Measurements from ENCODE around the gene PARP6. TPM values are rescaled to one million over a fixed set of nuclear protein-coding genes. Genes with fewer than 3 reads are reported as not detected.
A peak's percentile ranks its signal among the peaks of the same experiment; 100 is the strongest.

Gene PARP6
- total RNA-seq, 2 donors from 2014 or later = 87.3 to 92.1 TPM

GRCh38 chr15:72313881-72314280, 41.5 kb upstream of the PARP6 start:
- no peaks in the 10 kb centered on the region for H3K9me3 Mint-ChIP-seq
- no peak overlapping the region for H3K9ac ChIP-seq (ENCODE audit: extremely low read depth, low read length, poor library complexity, severe bottlenecking)
- DNase-seq = no peak
- no peaks in the 10 kb centered on the region for H3K36me3 ChIP-seq (ENCODE audit: control insufficient read depth, insufficient read depth, low read length)
- no peaks in the 10 kb centered on the region for H3K36me3 Mint-ChIP-seq (ENCODE audit: low read depth)
- H3K4me1 ChIP-seq (ENCODE audit: control insufficient read depth, insufficient read depth, low read length) = no peaks in the 10 kb centered on the region
- H3K27me3 Mint-ChIP-seq (ENCODE audit: insufficient read depth) = peaks cover 62% of the 10 kb centered on the region
- no peak for TF ChIP-seq CTCF (conservative IDR thresholded peaks at IDR 0.05)
- peaks cover 60% of the 10 kb centered on the region for H3K27me3 ChIP-seq (ENCODE audit: control insufficient read depth, insufficient read depth, low read length, poor library complexity, severe bottlenecking)
- H3K9me3 ChIP-seq (ENCODE audit: control insufficient read depth, low read length) = no peaks in the 10 kb centered on the region
- H3K4me1 Mint-ChIP-seq = no peaks in the 10 kb centered on the region
- H3K27ac Mint-ChIP-seq = no peak overlapping the region
- H3K27ac ChIP-seq (ENCODE audit: low read depth, low read length) = no peak overlapping the region
- no peak overlapping the region for H3K4me3 ChIP-seq (ENCODE audit: low read length)
- 80 to 100% methylated on average over 1 to 2 of the region's 2 CpGs for WGBS, 2 experiments (ENCODE audit: insufficient coverage in 1 of 2, insufficient read length in 1 of 2)
- H3K4me3 Mint-ChIP-seq = no peak overlapping the region

- no peaks in the 10 kb centered on the region for H3K36me3 ChIP-seq (ENCODE audit: control insufficient read depth, insufficient read depth, low read length)
- H3K9me3 Mint-ChIP-seq = no peaks in the 10 kb centered on the region
- no peak for TF ChIP-seq CTCF (conservative IDR thresholded peaks at IDR 0.05)
- H3K4me1 Mint-ChIP-seq = no peaks in the 10 kb centered on the region
- DNase-seq = no peak
- 76 to 85% methylated on average over 2 of the region's 2 CpGs for WGBS, 2 experiments (ENCODE audit: insufficient coverage in 1 of 2, insufficient read length in 1 of 2)
- peaks cover 58% of the 10 kb centered on the region for H3K27me3 Mint-ChIP-seq (ENCODE audit: insufficient read depth)
- no peaks in the 10 kb centered on the region for H3K4me1 ChIP-seq (ENCODE audit: control insufficient read depth, insufficient read depth, low read length)
- H3K36me3 Mint-ChIP-seq (ENCODE audit: low read depth) = no peaks in the 10 kb centered on the region
- H3K4me3 Mint-ChIP-seq = no peak overlapping the region
- no peak overlapping the region for H3K27ac ChIP-seq (ENCODE audit: low read depth, low read length)
- no peak overlapping the region for H3K9ac ChIP-seq (ENCODE audit: extremely low read depth, low read length, poor library complexity, severe bottlenecking)
- H3K4me3 ChIP-seq (ENCODE audit: low read length) = no peak overlapping the region
- no peak overlapping the region for H3K27ac Mint-ChIP-seq
- H3K27me3 ChIP-seq (ENCODE audit: control insufficient read depth, insufficient read depth, low read length, poor library complexity, severe bottlenecking) = peaks cover 59% of the 10 kb centered on the region
- no peaks in the 10 kb centered on the region for H3K9me3 ChIP-seq (ENCODE audit: control insufficient read depth, low read length)
These were observed 41.1 kb upstream of the PARP6 start for GRCh38 chr15:72313448-72313840.

- Mint-ChIP-seq H3K27ac (no peak overlapping the region), H3K36me3 (ENCODE audit: low read depth) (no peaks in the 10 kb centered on the region), H3K27me3 (ENCODE audit: insufficient read depth) (peaks cover 55% of the 10 kb centered on the region), H3K9me3 (no peaks in the 10 kb centered on the region), H3K4me1 (no peaks in the 10 kb centered on the region), H3K4me3 (no peak overlapping the region)
- H3K27me3 ChIP-seq (ENCODE audit: control insufficient read depth, insufficient read depth, low read length, poor library complexity, severe bottlenecking) = peaks cover 58% of the 10 kb centered on the region
- WGBS, 2 experiments (ENCODE audit: insufficient coverage in 1 of 2, insufficient read length in 1 of 2) = 56 to 100% methylated on average over 1 to 2 of the region's 2 CpGs
- no peaks in the 10 kb centered on the region for H3K4me1 ChIP-seq (ENCODE audit: control insufficient read depth, insufficient read depth, low read length)
- H3K27ac ChIP-seq (ENCODE audit: low read depth, low read length) = no peak overlapping the region
- TF ChIP-seq CTCF (conservative IDR thresholded peaks at IDR 0.05) = peak; percentile 89
- H3K36me3 ChIP-seq (ENCODE audit: control insufficient read depth, insufficient read depth, low read length) = no peaks in the 10 kb centered on the region
- DNase-seq = peak; percentile 91
- H3K9ac ChIP-seq (ENCODE audit: extremely low read depth, low read length, poor library complexity, severe bottlenecking) = no peak overlapping the region
- no peaks in the 10 kb centered on the region for H3K9me3 ChIP-seq (ENCODE audit: control insufficient read depth, low read length)
- no peak overlapping the region for H3K4me3 ChIP-seq (ENCODE audit: low read length)
These were observed 40.5 kb upstream of the PARP6 start for GRCh38 chr15:72312605-72313447.

Measured in endodermal cell (in vitro differentiated cells).